Activated T-helper 9 cell treated with anti-CD3 and anti-CD28 coated beads, Interleukin-2, amount 50 U/mL, for 16 hours (primary cell): ENCODE results near the gene ANKS1B.
"Not testable (repeated sequence)": the region's sequence is repeated elsewhere in the genome, so short reads cannot be mapped to it uniquely, and the experiment has no call there.

Experiments
- DNase-seq: peaks from one replicate; pipeline ENCODE4 v3.0.0-alpha.2; 2020; ENCODE audit warnings: low read depth

Gene ANKS1B

DNA sequence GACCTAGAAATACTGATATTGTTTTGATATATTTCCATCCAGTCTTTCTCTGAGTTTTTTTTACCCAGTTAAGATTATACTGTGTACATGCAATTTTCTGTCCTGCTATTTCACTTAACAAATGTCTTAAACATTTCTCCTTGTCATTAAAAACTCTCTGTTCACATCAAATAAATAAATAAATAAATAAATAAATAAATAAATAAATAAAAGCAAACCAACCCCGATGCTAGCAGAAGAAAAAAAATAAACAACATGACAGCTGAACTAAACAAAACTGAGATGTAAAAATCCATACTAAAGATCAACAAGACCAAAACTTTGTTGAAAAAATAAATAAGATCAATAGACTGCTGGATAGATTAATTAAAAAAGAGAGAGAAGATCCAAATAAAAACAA lies 407.6 kb downstream of the ANKS1B start:
- DNase-seq: not testable (repeated sequence)

DNA sequence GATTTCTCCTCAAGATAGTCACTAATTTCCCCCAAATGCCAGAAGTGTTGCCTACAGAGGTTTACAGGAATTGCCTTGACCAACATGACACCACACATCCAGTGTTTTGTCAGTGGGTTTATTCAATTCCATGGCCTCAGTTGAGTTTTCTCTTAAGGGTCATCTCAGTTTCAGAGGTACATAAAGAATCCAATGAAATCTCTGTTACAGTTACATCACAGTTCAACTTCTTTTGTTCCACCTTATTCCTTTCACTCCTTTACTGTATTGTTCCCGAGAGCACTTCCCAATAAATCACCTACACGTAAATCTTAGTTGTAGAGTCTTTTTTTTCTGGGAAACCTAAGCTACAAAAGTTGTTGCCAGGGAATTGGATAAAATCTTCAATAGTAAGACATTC lies 410.8 kb downstream of the ANKS1B start:
- no peak for DNase-seq

DNA sequence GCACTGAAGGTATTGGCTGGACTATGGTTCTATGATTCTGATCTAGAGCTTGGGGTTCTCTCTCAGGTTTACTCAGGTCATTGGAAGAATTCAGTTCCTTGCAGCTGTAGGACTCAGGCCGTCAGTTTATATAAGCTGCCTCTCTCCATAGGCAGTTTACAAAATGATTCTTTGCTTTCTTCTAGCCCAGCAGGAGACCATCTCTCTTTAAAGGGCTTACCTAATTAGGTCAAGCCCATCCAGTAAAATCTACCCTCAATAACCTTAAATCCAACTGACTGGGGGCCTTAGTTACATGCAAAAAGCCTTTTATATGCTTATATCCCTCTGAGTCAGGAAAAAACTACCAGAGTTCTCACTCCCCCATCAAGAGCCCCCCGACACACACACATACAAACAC lies 417.7 kb downstream of the ANKS1B start:
- DNase-seq: no peak

DNA sequence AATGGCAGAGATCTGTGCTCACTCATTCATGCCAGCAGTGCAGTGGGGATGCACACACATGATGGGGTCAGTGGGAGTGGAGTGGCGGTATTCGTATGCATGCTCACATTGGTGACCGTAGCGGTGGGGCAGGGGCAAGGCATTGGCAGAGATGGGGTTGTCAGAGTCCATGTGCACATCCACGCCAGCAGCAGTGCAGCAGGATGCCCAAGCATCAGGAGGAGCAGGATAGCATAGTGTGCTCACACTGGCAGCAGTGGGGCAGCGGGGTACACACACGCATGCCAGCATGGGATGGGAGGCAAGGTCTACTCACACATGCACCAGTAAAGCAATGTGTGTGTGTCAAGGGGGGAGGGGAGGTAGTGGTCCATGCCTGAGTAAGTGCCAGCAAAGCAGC lies 426.6 kb downstream of the ANKS1B start:
- DNase-seq: no peak

DNA sequence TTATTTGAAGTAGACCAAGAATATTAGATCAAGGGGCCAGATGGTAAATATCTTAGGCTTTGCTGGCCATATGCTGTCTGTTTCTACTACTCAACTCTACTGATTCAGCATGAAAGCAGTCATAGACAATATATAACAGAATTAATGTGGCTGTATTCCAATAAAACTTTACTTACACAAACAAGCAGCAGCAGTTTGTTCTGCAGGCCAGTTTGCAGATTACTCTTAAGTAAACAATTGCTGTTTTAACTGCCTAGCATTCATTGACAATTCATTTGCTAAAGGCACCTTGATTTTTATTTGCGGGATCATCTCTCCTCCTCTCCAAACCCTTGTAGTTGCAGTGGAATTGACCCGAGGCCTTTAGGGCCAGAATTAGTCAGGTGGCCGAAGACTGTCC lies 431.3 kb downstream of the ANKS1B start:
- DNase-seq: no peak

DNA sequence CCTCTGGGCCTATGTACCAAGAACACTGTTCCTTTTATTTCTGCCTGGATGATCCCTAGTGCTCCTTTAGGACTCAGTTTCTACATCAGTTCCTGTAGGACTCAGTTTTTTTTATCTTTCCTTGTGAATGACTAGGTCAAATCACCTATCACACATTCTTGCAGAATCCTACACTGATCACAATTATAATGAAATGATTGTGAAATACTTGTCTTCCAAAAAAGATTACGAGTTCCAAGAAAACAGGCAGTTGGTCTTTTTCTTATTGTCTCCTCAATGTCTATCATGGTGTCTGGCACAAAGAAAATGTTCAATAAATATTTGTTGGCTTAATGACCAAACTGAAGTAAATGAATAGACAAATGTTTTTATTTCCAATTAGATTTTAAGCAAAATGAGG lies 432.7 kb downstream of the ANKS1B start:
- no peak for DNase-seq

DNA sequence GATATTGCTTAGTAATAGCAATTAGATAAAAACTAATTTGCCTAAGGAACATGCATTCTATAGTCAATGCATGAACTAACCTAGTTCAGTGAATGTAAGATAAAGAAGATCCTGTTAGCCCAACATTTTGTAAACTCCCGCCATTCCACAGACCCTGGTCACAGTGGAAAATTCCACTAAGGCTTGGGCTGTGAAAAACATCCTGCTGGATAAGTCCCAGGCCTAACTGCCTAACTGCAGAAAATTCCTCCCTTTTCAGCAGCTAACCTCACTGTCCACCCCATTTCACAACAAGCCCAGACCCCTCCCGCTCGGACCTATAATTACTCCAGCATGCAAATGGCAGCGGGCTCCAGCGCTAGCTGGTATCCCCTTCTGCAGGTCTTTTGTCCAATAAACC lies 435.1 kb downstream of the ANKS1B start:
- DNase-seq: no peak

DNA sequence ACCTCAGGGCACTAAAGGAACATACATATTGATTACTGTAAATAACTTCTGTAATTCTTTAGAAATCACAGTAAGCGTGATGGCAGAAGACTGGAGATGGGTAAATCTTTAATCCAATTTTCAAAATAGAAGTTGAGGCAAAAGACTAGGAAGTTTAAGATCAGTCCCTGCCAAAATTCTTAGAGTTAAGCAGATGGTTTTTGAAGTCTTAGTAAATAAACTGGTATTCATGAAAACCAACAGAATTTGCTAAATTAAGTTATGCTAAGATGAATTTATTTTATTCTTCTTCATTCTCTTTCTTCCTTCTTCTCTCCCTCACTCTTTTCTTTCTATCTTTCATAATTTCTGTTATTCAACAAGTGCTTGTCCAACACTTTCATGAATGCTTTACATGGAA lies 435.5 kb downstream of the ANKS1B start:
- DNase-seq: no peak

DNA sequence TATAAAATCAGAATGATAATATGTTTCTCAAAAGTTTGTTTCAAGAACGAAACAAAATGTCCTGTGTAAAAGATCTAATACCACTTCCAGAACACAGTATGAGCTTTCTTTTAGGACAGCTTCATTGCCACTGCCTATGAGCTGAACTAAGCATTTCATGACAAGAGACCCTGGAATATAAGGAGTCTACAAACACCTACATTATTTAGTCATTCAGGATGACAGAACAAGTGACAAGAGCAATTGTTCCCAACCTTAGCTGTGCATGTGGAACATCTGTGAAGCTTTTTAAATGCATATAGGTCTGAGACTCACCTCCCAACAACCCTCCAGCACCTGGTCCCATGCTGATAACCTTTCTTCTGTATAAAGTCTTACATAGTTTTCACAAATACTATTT lies 440.3 kb downstream of the ANKS1B start:
- no peak for DNase-seq

DNA sequence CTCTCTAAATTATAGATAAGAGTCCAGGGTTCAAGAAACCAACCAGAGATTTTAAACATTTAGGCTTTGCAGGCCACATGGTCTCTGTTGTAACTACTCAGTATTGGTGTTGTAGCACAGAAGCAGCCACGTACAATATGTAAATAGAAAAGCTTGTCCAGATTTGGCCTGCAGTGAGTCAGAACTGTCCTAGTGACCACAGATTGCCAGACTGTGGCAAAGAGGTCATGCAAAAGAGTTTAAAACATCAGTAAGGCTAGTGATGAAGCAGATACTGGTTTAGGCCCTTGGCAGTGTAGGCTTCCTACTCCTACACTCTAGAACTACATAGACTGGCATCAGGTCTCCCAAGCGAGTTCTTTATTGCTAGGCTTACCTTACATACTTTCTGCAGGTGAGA lies 454.8 kb downstream of the ANKS1B start:
- no peak for DNase-seq

DNA sequence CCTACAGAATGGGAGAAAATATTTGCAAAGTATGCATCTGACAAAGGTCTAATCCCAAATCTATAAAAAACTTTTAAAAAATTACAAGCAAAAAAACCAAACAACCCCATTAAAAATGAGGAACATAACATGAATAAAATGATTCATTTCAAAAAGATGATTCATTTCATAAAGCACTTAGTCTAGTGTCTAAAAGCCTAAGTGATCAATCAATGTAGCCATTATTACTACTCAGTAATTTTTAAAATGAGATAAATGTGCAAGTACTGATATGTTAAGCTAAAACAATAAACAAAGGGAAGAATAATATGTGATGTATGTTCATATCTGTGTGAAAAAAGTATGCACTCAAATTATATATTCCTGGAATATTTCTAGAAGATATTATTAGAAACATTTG lies 456.3 kb downstream of the ANKS1B start:
- DNase-seq: no peak

DNA sequence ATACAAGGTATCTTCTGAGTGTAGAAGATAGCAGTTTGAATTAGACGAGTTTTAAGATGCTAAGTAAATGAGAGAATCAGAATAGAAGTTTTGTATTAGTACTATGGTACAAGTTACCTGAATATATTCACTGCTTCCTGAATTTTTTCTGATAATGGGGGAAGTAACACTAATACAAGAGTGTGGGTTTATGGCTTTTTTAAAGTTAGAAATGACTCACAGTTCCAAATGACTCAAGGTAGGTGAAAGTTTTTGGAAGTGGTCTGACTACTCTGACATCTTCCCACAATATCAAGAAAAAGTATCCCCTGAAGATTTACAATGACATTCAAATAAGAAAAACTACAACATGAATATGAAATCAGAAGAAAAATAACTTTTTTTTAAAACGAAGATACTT lies 460.9 kb downstream of the ANKS1B start:
- DNase-seq: no peak

DNA sequence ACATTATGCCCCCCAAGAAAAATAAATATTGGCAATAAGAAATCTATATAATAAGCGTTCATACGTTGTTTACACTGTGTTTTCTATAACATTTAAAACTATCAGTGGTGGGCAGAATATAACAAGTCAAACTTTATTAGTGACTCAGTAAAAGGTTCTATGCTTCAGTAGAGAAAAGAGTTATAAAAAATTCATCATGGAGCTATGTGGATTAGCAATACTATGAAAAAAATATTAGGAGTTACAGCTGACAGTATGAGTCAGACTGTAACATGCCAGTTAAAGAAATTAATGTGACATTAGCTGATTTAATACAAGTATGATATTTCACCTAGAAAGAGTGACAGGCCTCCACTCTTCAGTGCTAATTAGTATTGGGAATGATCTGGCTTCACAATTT lies 462.3 kb downstream of the ANKS1B start:
- no peak for DNase-seq

DNA sequence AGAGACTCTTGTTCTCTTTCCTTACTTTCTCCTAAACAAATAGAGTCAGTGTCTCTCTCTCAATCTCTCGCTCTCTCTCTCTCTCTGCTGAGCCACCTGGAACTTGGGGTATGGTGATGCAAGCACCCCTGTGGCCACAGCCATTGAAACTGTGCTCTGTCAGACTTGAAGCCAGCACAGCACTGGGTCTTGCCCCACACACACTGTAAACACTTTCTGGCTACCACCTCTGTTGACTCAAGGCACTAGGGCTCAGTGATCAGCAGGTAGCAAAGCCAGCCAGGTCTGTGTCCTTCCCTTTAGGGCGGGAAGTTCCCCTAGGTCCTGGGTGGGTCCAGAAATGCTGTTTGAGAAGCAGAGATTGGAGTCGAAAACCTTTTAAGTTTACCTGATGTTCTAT lies 463.1 kb downstream of the ANKS1B start:
- DNase-seq: no peak

DNA sequence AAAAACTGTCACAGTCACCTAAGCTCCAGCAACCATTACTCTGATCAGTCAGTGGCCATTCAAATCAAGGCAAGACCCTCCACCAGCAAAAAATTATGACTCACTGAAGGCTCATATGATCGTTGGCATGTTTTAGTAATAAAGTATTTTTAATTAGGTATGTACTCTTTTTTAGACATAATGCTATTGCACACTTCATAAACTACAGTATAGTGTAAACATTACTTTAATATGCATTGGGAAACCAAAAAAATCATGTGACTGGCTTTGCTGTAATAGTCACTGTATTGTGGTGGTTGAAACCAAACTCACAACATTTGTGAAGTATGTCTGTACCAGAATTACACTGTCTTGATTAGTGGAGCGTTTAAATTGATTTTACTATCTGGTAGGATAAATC lies 471.7 kb downstream of the ANKS1B start:
- no peak for DNase-seq

DNA sequence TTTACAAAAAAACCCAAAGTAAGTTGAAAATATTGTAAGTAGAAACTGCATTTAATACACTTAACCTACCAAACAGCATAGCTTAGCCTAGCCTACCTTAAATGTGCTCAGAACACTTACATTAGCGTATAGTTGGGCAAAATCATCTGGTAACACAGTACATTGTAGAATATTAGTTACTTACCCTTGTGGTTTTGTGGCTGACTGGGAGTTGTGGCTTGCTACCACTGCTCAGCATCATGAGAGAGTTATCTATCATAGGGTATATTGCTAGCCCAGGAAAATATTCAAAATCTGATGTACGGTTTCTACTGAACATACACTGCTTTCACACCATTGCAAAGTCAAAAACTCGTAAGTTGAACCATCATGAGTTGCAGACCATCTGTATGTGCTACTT lies 478.9 kb downstream of the ANKS1B start:
- no peak for DNase-seq

DNA sequence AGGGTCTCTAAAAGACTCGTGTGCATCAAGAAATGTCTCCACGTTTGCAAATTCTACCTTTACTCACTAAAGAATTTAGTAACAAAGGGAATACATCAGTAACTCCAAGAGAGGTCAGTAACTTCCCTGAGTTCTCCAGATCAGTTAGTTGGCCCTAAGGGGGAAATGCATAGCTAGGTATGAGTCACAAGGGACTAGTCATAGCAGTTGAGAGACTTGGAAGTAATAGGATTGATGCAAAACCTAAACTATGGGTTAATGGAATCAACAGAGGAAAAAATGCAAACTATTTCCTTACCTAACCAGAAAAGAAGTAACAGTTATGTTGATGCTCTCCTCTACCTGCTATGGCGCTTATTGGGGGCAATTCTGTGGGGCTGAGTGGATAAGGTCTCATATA lies 486.0 kb downstream of the ANKS1B start:
- DNase-seq: no peak

DNA sequence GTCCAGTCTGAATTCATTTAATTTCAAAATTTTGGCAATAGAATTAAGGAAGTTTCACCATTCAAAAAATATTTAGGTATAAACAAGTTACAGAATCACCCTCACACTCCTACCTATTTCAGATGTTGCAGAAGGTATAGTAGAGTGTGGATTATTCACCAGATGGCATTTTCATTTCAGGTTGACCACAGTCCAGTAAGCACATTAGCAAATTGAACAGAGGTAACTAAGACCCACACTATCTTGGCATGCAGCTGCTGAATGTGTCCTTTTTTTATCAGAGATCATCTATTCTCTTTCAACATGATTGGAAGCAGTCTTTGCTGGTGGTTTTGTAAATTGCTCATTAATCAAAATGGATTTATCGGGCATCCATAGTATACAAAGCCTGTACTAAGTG lies 488.9 kb downstream of the ANKS1B start:
- DNase-seq: no peak

DNA sequence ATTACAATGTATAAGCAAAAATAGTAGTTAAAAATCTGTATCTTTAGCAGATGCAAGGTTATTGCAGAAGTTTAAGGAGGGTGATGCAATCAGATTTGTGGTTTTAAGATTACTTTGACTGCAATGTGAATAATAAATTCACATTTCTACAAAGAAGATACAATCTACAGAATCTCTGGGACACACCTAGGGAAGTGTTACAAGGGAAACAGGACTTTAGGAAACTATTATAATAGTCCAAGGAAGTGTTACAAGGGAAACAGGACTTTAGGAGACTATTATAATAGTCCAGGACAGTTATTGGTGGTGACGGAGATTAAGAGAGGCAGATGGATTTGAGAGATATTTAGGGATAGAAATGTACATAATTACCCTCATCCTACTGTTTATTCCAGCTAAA lies 491.5 kb downstream of the ANKS1B start:
- no peak for DNase-seq

DNA sequence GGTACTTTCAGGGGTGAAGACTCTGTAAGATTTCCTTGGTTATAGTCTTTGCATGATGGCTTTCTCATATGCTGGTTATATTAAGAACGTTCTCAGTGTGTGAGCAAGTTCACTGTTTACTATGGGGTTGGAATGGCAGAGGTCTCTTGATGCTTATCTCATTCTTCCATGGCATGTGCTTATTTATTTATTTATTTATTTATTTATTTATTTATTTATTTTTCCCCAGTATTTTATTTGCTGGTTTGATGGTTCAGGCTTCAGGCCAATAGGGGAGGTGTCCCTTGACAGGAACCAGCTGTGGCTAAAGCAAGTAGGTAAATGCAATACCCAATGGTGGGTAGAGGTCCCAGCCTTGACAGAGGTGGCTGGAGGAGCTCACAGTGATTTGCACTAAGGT lies 498.5 kb downstream of the ANKS1B start:
- no peak for DNase-seq

DNA sequence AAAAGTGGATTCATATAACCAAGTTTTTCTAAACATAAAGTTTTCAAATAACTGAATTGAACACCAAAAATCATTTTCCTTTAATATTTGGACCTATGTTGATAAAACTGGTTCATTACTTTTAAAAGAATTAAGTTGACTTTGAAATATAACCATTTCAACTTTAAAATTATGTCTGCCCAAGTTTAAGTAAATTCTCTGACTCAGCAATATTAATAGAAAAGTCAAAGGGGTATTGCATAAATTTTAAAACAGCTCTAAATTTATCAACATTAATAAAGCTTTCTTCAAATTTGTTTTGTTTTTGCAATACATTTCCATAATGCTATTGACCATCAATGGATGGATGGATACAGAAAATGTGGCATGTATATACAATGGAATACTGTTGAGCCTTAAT lies 505.6 kb downstream of the ANKS1B start:
- DNase-seq: no peak

DNA sequence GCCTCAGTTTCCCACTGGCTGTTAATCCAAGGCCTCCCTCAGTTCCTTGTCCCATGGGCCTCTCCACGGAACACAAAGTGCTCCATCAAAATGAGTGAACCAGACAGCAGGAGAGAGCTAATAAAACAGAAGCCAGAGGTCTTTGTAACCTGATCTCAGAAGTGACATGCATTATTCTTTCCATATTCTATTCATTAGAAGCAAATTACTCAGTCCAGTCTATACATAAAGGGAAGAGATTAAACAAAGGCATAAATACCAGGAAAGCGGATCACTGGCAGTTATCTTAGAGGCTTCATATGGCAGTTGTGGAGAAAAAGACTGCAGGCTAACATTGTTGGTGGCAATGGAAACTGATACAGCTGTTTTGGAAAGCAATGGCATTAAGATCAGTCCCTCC lies 507.8 kb downstream of the ANKS1B start:
- no peak for DNase-seq

DNA sequence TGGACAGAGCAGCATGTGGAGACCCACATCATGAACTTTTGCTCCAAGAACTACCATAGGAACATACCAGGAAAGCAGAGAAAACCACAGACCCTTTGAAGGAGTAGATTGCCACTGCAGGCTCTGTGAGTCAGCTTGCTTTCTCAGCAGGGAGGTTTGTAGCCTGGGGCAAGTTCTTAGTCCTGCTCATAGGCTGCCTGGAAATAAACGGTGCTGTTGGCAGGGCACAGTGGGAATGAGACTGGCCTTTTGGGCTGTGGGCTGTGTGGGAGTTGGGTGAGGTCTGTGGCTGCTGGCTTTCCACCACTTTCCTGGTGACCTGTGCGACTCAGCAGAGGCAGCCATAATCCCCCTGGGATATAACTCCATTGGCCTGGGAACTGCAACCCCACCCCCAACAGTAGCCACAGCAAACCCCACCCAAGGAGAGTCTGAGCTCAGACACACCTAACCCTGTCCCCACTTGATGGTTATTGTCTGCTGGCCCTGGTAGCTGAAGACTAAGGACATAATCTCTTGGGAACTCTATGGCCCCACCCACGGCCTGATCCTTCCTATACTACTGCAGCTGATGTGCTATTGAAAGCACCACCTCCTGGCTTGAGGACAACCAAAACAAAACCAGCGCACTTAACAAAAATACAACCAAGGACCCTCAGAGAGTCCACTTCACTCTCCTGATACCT lies 529.2 kb downstream of the ANKS1B start:
- DNase-seq: no peak

DNA sequence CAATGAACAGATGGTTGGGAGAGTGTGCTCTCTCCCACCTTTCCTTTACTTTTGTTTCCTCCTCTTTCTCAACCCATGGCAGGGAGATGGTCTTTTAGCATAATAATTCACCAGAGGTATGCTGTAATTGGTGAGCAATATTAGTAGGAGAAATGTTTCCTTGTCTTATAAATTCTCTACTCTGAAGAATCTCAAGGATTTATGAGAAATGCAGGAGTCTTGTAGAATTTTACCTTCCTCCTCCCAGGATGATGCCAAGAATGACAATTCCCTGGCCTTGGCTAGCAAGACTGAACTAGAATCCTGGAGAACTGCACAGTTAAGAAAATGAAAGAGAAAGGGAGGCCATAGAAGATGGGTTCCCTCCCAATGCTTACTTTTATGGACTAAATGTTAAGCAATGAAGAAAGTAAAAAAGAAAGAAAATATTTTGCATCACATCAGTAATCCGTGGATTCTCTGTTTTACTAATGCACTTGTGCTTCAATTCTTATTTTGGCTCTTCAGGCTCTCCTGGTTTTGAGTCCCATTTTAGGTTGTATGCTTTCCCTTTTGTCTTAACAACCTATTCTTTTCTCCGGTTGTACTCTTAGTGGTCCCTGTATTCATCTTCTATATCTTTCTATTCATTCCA lies 530.1 kb downstream of the ANKS1B start:
- no peak for DNase-seq
